ENCODE results near the gene TMEM151B. TPM values are rescaled to one million over a fixed set of nuclear protein-coding genes. Genes with fewer than 3 reads are reported as not detected.
A peak's percentile ranks its signal among the peaks of the same experiment; 100 is the strongest.

The TMEM151B gene
- total and polyA plus RNA-seq, 2 of the 13 experiments (the other 11 are each of a cell fraction or from before 2014, with no cell fraction given), result not detected

GRCh38 chr6:44247338-44248302, 22.6 kb upstream of the TMEM151B start (continued):
- TF ChIP-seq, protein P1, sequence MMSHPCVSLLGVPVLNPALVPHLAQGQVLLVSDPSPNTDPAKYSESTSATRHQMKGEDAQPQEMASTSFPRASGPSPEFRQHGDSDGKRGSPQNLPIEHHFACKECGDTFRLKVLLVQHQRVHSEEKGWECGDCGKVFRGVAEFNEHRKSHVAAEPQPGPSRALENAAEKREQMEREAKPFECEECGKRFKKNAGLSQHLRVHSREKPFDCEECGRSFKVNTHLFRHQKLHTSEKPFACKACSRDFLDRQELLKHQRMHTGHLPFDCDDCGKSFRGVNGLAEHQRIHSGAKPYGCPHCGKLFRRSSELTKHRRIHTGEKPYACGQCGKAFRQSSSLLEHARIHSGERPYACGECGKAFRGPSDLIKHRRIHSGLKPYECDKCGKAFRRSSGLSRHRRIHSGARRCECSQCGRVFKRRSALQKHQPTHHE (CRISPR knock-in tag; IDR thresholded peaks at IDR 0.05; ENCODE audit: borderline replicate concordance), result no peak; the same call in 1 of the 2 replicates
- TF ChIP-seq THAP11 (CRISPR knock-in tag; IDR thresholded peaks at IDR 0.05), result no peak
- TF ChIP-seq ARID5B (CRISPR knock-in tag; IDR thresholded peaks at IDR 0.05), result peak; percentile 30; the same call in 1 of the 2 replicates
- TF ChIP-seq, protein P2, sequence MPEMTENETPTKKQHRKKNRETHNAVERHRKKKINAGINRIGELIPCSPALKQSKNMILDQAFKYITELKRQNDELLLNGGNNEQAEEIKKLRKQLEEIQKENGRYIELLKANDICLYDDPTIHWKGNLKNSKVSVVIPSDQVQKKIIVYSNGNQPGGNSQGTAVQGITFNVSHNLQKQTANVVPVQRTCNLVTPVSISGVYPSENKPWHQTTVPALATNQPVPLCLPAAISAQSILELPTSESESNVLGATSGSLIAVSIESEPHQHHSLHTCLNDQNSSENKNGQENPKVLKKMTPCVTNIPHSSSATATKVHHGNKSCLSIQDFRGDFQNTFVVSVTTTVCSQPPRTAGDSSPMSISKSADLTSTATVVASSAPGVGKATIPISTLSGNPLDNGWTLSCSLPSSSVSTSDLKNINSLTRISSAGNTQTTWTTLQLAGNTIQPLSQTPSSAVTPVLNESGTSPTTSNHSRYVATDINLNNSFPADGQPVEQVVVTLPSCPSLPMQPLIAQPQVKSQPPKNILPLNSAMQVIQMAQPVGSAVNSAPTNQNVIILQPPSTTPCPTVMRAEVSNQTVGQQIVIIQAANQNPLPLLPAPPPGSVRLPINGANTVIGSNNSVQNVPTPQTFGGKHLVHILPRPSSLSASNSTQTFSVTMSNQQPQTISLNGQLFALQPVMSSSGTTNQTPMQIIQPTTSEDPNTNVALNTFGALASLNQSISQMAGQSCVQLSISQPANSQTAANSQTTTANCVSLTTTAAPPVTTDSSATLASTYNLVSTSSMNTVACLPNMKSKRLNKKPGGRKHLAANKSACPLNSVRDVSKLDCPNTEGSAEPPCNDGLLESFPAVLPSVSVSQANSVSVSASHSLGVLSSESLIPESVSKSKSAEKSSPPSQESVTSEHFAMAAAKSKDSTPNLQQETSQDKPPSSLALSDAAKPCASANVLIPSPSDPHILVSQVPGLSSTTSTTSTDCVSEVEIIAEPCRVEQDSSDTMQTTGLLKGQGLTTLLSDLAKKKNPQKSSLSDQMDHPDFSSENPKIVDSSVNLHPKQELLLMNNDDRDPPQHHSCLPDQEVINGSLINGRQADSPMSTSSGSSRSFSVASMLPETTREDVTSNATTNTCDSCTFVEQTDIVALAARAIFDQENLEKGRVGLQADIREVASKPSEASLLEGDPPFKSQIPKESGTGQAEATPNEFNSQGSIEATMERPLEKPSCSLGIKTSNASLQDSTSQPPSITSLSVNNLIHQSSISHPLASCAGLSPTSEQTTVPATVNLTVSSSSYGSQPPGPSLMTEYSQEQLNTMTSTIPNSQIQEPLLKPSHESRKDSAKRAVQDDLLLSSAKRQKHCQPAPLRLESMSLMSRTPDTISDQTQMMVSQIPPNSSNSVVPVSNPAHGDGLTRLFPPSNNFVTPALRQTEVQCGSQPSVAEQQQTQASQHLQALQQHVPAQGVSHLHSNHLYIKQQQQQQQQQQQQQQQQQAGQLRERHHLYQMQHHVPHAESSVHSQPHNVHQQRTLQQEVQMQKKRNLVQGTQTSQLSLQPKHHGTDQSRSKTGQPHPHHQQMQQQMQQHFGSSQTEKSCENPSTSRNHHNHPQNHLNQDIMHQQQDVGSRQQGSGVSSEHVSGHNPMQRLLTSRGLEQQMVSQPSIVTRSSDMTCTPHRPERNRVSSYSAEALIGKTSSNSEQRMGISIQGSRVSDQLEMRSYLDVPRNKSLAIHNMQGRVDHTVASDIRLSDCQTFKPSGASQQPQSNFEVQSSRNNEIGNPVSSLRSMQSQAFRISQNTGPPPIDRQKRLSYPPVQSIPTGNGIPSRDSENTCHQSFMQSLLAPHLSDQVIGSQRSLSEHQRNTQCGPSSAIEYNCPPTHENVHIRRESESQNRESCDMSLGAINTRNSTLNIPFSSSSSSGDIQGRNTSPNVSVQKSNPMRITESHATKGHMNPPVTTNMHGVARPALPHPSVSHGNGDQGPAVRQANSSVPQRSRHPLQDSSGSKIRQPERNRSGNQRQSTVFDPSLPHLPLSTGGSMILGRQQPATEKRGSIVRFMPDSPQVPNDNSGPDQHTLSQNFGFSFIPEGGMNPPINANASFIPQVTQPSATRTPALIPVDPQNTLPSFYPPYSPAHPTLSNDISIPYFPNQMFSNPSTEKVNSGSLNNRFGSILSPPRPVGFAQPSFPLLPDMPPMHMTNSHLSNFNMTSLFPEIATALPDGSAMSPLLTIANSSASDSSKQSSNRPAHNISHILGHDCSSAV (CRISPR knock-in tag; IDR thresholded peaks at IDR 0.05; ENCODE audit: borderline replicate concordance), result no peak
- no peak for TF ChIP-seq ERF (CRISPR knock-in tag; IDR thresholded peaks at IDR 0.05)
- TF ChIP-seq ESRRA (CRISPR knock-in tag; IDR thresholded peaks at IDR 0.05; ENCODE audit: low read depth), result no peak
- no peak for TF ChIP-seq ATAD3A (CRISPR knock-in tag; IDR thresholded peaks at IDR 0.05)
- TF ChIP-seq NFE2L1 (CRISPR knock-in tag; IDR thresholded peaks at IDR 0.05; ENCODE audit: borderline replicate concordance), result peak; percentile 94
- TF ChIP-seq, protein P3, sequence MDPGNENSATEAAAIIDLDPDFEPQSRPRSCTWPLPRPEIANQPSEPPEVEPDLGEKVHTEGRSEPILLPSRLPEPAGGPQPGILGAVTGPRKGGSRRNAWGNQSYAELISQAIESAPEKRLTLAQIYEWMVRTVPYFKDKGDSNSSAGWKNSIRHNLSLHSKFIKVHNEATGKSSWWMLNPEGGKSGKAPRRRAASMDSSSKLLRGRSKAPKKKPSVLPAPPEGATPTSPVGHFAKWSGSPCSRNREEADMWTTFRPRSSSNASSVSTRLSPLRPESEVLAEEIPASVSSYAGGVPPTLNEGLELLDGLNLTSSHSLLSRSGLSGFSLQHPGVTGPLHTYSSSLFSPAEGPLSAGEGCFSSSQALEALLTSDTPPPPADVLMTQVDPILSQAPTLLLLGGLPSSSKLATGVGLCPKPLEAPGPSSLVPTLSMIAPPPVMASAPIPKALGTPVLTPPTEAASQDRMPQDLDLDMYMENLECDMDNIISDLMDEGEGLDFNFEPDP (CRISPR knock-in tag; conservative IDR thresholded peaks at IDR 0.05), result no peak
- TF ChIP-seq ZNF614 (CRISPR knock-in tag; IDR thresholded peaks at IDR 0.05; ENCODE audit: borderline replicate concordance), result no peak
- TF ChIP-seq ZNF790 (CRISPR knock-in tag; IDR thresholded peaks at IDR 0.05; ENCODE audit: borderline replicate concordance), result 0 out of 2 replicates have a peak, but pooled peaks have one; percentile 77
- no peak; a peak in 1 of 4 replicates for TF ChIP-seq KLF16 (CRISPR knock-in tag; IDR thresholded peaks at IDR 0.05)

Measured in HepG2 (cell line).